GM18505 (cell line): ENCODE results near the gene A3GALT2.

ENCODE experiments used
- ATAC-seq: cut with Tn5 transposase; IDR thresholded peaks from one replicate; pipeline ENCODE4 v1.9.1; 2021; ENCODE audit not compliant: unreplicated experiment
- POLR2A ChIP-seq: IDR thresholded peaks from 4 replicates; pipeline ENCODE4 v1.6.1; 2011; ENCODE audit warnings: borderline replicate concordance; ENCODE audit not compliant: insufficient read depth, insufficient read length; ENCODE audit errors: extremely low read depth

Gene A3GALT2

GRCh38 chr1:33269621-33270020 is 51.3 kb downstream of the A3GALT2 start:
- ATAC-seq, result no peak
- no peak for TF ChIP-seq POLR2A

- ATAC-seq, result no peak
- TF ChIP-seq POLR2A, result no peak
Observed at GRCh38 chr1:33268927-33269610, 51.8 kb downstream of the A3GALT2 start.

- no peak for TF ChIP-seq POLR2A
- ATAC-seq, result no peak
Observed at GRCh38 chr1:33268457-33268856, 52.4 kb downstream of the A3GALT2 start.

- ATAC-seq, result no peak
- no peak for TF ChIP-seq POLR2A
Observed at GRCh38 chr1:33267468-33268205, 53.3 kb downstream of the A3GALT2 start.

GRCh38 chr1:33266766-33267165 is 54.1 kb downstream of the A3GALT2 start:
- ATAC-seq, result no peak
- no peak for TF ChIP-seq POLR2A

GRCh38 chr1:33265780-33266605 is 54.9 kb downstream of the A3GALT2 start:
- ATAC-seq, result no peak
- no peak for TF ChIP-seq POLR2A

- ATAC-seq, result no peak
- no peak for TF ChIP-seq POLR2A
Observed at GRCh38 chr1:33263890-33264504, 56.9 kb downstream of the A3GALT2 start.

GRCh38 chr1:33261344-33261743 is 59.6 kb downstream of the A3GALT2 start:
- ATAC-seq, result no peak
- TF ChIP-seq POLR2A, result no peak

- no peak for TF ChIP-seq POLR2A
- no peak for ATAC-seq
Observed at GRCh38 chr1:33260439-33260838, 60.5 kb downstream of the A3GALT2 start.

- ATAC-seq, result no peak
- no peak for TF ChIP-seq POLR2A
Observed at GRCh38 chr1:33259879-33260278, 61.0 kb downstream of the A3GALT2 start.

- ATAC-seq, result no peak
- no peak for TF ChIP-seq POLR2A
Observed at GRCh38 chr1:33258788-33259274, 62.1 kb downstream of the A3GALT2 start.

- ATAC-seq, result no peak
- no peak for TF ChIP-seq POLR2A
Observed at GRCh38 chr1:33257772-33258712, 62.9 kb downstream of the A3GALT2 start.

GRCh38 chr1:33257207-33257771 is 63.6 kb downstream of the A3GALT2 start:
- no peak for ATAC-seq
- no peak for TF ChIP-seq POLR2A
